ENCODE results near the gene PAK4.

- TF ChIP-seq CTCF (IDR thresholded peaks at IDR 0.05): no peak
- no peak for TF ChIP-seq POLR2A (IDR thresholded peaks at IDR 0.05)
Observed at GRCh38 chr19:39146091-39146490, 20.5 kb downstream of the PAK4 start.

Measured in gastroesophageal sphincter (tissue), 3 donors.